Mucosa of descending colon (tissue), 3 donors: Measurements from ENCODE around the gene ELMO1. TPM values are rescaled to one million over a fixed set of nuclear protein-coding genes. Genes with fewer than 3 reads are reported as not detected.

Experiments used
- ATAC-seq: fragments of 200-7000 bp; cut with Tn5 transposase; one replicate; pipeline ENCODE4 v1.9.1; 2020; ENCODE audit warnings: mild to moderate bottlenecking, moderate library complexity
- DNase-seq, 3 donors: peaks; one replicate each; pipeline ENCODE4 v3.0.0-alpha.2; 2020
- H3K36me3 ChIP-seq: fragments of 200-600 bp; one replicate; pipeline ENCODE4 v1.8.0; 2021; ENCODE audit warnings: low read depth, mild to moderate bottlenecking
- H3K4me1 ChIP-seq: fragments of 200-600 bp; one replicate; pipeline ENCODE4 v1.8.0; 2021; ENCODE audit warnings: low read depth, mild to moderate bottlenecking
- H3K4me3 ChIP-seq: fragments of 200-600 bp; one replicate; pipeline ENCODE4 v1.8.0; 2021; ENCODE audit warnings: mild to moderate bottlenecking
- H3K9me3 ChIP-seq: fragments of 200-600 bp; one replicate; pipeline ENCODE4 v1.8.0; 2021; ENCODE audit warnings: mild to moderate bottlenecking
- intact Hi-C, 2 donors: fragments of 100-400 bp; cut with DNase I in 1 of 2; cut with micrococcal nuclease in 1 of 2; formaldehyde crosslinking; loops; one replicate each; pipeline versions ENCODE4 v1.11.0 to v1.11.1; 2022; cut with DNase I, micrococcal nuclease
- total RNA-seq, 3 donors: library from RNA; stranded (reverse); fragmentation: NEBNext Ultra II Directional in 2 of 3; extraction: Animal tissue kit (Norgen Biotek cat#: 25700) in 2 of 3; gene quantifications; one replicate each; pipeline versions ENCODE4 v1.2.1 to v1.2.4, GENCODE V29; 2021 to 2023
- TF ChIP-seq, protein P1 (sequence below): fragments of 200-600 bp; IDR thresholded peaks from one replicate; pipeline ENCODE4 v1.8.0; 2022; ENCODE audit warnings: antibody characterized with exemption, mild to moderate bottlenecking
- donor health status: DM: no; HTN: no; CAD: no; lungs with moderate emphysema.
- donor health status: DM: no; HTN: no; CAD: no.
- donor health status: DM: no; HTN: yes; CAD: no.

Gene ELMO1
- total RNA-seq, 3 donors from 2014 or later: 9.7 to 27.2 (median 18.2) TPM

DNA sequence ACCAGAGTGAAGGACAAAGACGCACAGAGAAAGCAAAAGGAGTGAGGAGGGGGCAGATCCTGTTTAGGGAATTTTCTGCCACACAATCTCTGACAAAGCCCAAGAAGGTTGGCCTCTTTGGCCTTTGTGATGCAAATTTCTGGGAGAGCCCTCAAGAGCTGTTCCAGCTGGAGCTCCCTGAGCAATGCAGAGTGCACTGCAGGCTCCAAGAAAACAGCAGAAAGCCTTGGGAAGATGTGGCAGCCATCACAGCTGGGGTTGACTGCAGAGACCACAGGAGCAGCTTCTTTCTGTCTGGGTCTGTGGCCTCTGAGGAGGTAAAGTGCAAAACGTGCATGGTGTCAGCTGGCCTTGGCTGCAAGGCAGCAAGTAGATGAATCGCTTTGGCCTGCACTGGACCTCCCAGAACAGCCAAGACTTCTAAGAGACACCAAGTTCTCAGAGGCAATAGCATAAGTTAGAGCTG is 200.2 kb downstream of the ELMO1 start:
- DNase-seq (no peak), ATAC-seq (peak; percentile 25)
- Histone ChIP-seq H3K4me3 (no peak overlapping the region), H3K4me1 (no peaks in the 10 kb centered on the region), H3K36me3 (no peaks in the 10 kb centered on the region), H3K9me3 (no peaks in the 10 kb centered on the region)
- TF ChIP-seq, protein P1, sequence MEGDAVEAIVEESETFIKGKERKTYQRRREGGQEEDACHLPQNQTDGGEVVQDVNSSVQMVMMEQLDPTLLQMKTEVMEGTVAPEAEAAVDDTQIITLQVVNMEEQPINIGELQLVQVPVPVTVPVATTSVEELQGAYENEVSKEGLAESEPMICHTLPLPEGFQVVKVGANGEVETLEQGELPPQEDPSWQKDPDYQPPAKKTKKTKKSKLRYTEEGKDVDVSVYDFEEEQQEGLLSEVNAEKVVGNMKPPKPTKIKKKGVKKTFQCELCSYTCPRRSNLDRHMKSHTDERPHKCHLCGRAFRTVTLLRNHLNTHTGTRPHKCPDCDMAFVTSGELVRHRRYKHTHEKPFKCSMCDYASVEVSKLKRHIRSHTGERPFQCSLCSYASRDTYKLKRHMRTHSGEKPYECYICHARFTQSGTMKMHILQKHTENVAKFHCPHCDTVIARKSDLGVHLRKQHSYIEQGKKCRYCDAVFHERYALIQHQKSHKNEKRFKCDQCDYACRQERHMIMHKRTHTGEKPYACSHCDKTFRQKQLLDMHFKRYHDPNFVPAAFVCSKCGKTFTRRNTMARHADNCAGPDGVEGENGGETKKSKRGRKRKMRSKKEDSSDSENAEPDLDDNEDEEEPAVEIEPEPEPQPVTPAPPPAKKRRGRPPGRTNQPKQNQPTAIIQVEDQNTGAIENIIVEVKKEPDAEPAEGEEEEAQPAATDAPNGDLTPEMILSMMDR: no peak
- intact Hi-C loops: no loop called here

DNA sequence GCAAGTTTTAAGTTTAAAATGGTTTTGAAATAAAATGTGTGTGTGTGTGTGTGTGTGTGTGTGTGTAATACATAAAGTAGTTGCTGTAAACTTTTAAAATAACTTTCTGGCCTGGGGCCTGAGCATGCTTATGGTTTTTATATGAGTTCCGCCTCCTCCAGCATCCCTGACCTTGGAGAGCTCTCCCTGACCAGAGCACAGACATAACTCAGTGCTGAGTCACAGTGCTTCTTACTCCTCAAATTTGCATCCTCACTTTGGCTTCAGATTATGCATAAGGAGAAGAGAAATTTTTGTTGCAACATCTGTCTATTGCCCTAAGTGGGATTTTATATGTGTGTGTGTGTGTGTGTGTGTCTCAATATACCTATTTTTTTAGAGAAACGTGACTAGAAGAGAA is 200.8 kb downstream of the ELMO1 start:
- TF ChIP-seq, protein P1: no peak
- ATAC-seq (peak; percentile 34), DNase-seq (no peak)
- Histone ChIP-seq H3K4me3 (no peak overlapping the region), H3K9me3 (no peaks in the 10 kb centered on the region), H3K4me1 (no peaks in the 10 kb centered on the region), H3K36me3 (no peaks in the 10 kb centered on the region)
- intact Hi-C loops: no loop called here

DNA sequence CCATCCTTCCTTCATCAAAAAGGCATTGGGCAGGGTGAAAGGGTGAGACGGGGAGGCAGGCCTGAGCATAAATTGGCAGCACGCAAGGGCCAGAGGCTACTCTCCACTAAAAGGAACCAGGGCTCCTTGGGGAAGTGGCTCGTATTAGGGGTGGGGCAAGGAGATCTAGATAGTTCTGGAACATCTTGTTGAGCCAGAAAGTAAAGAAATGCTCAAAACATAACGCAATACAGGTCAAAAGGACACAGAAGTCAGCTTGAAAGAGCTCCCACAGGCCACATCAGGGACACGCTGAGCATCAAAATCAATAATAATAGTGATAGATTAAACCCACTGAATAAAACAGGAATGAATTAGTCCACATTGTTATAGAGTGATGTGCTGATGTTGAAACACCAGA is 203.1 kb downstream of the ELMO1 start:
- DNase-seq: no peak
- no peaks in the 10 kb centered on the region for H3K9me3 ChIP-seq
- no peak for ATAC-seq
- H3K4me1 ChIP-seq: no peaks in the 10 kb centered on the region
- TF ChIP-seq, protein P1: no peak
- no peaks in the 10 kb centered on the region for H3K36me3 ChIP-seq
- intact Hi-C loops: no loop called here
- H3K4me3 ChIP-seq: no peak overlapping the region

DNA sequence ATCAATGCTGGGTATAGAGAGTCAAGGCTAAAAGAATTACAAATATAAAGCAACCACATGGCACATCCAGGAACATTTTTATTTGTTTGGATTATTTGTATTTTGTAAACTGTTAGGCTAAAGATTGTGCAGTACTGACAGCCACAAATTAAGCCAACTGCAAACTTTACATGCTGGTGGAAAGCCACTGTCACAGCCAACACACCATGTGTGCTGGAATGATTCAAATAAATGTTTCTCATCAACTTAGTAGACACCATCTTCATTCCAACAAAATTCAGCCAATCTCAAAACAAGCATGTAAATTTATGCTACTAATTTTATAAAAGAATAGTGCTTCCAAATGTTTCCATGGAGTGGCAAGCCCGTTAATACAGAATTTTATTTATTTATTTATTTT is 211.8 kb downstream of the ELMO1 start:
- no peak for DNase-seq
- intact Hi-C loops: no loop called here
- TF ChIP-seq, protein P1: no peak
- Histone ChIP-seq H3K9me3 (no peaks in the 10 kb centered on the region), H3K4me3 (no peak overlapping the region), H3K4me1 (no peaks in the 10 kb centered on the region), H3K36me3 (no peaks in the 10 kb centered on the region)
- no peak for ATAC-seq

- no peak for DNase-seq
- H3K36me3 ChIP-seq: no peaks in the 10 kb centered on the region
- intact Hi-C loops: no loop called here
- no peak for ATAC-seq
- TF ChIP-seq, protein P1: no peak
- no peak overlapping the region for H3K4me3 ChIP-seq
- no peaks in the 10 kb centered on the region for H3K9me3 ChIP-seq
- H3K4me1 ChIP-seq: no peaks in the 10 kb centered on the region
Measured at GRCh38 chr7:37235813-37236212, 212.9 kb downstream of the ELMO1 start.

DNA sequence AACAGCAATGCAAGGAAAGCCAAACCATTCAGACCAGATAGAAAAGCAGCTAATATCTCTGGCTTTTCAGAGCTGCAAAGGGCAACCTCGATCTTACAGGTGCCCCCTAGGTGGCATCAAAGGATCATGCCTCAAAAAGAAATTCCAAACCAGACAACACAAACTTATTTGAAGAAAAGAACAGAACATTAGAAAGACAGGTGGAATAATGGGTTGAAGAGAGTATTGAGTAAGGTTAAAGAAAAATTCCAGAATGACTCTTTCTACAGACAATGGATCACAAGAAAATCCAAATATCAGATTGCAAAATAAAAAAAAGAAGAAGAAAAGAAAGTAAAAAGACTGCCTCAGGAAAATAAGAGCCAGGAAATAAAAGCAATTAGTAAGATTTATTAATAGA is 213.7 kb downstream of the ELMO1 start:
- TF ChIP-seq, protein P1: no peak
- ATAC-seq: no peak
- H3K9me3 ChIP-seq: no peaks in the 10 kb centered on the region
- intact Hi-C loops: no loop called here
- no peak overlapping the region for H3K4me3 ChIP-seq
- no peaks in the 10 kb centered on the region for H3K4me1 ChIP-seq
- DNase-seq: no peak
- no peaks in the 10 kb centered on the region for H3K36me3 ChIP-seq
